Thyroid gland (tissue), 4 donors: ENCODE measurements around the gene ZNF770.
"Not testable (repeated sequence)": the region's sequence is repeated elsewhere in the genome, so short reads cannot be mapped to it uniquely, and the experiment has no call there.

ENCODE experiments used
- CTCF ChIP-seq, 6 experiments: fragments of 200-600 bp in 3 of 6; fragments of 450-650 bp in 3 of 6; sonication (generic) in 3 of 6; IDR thresholded peaks; one replicate each; pipeline ENCODE4 v1.5.1; 2016 to 2019; ENCODE audit warnings: antibody characterized with exemption in 6 of 6, mild to moderate bottlenecking in 2 of 6, inconsistent platforms in 1 of 6, moderate library complexity in 1 of 6
- POLR2A ChIP-seq, 2 donors: fragments of 450-650 bp; IDR thresholded peaks; one replicate each; pipeline ENCODE4 v1.6.1; 2017; ENCODE audit warnings: antibody characterized with exemption in 2 of 2, mild to moderate bottlenecking in 2 of 2, moderate library complexity in 1 of 2

- TF ChIP-seq POLR2A, CTCF (IDR thresholded peaks at IDR 0.05): not testable (repeated sequence)
These were observed 44.8 kb downstream of the ZNF770 start for GRCh38 chr15:34943264-34943663.
